Loucy (cell line): ENCODE data around the gene STAC3.

Experiments
- EZH2phosphoT487 ChIP-seq: fragments of 200-600 bp; IDR thresholded peaks from 2 replicates; pipeline ENCODE4 v1.6.1; 2018; ENCODE audit warnings: antibody characterized with exemption, mild to moderate bottlenecking, moderate library complexity, borderline replicate concordance
- TF ChIP-seq, protein P1 (sequence below): fragments of 200-600 bp; sonication (generic); conservative IDR thresholded peaks from 2 replicates; pipeline ENCODE4 v1.5.1; 2014; ENCODE audit warnings: mild to moderate bottlenecking, antibody characterized with exemption, low read length

- no peak for TF ChIP-seq EZH2phosphoT487
- TF ChIP-seq, protein P1, sequence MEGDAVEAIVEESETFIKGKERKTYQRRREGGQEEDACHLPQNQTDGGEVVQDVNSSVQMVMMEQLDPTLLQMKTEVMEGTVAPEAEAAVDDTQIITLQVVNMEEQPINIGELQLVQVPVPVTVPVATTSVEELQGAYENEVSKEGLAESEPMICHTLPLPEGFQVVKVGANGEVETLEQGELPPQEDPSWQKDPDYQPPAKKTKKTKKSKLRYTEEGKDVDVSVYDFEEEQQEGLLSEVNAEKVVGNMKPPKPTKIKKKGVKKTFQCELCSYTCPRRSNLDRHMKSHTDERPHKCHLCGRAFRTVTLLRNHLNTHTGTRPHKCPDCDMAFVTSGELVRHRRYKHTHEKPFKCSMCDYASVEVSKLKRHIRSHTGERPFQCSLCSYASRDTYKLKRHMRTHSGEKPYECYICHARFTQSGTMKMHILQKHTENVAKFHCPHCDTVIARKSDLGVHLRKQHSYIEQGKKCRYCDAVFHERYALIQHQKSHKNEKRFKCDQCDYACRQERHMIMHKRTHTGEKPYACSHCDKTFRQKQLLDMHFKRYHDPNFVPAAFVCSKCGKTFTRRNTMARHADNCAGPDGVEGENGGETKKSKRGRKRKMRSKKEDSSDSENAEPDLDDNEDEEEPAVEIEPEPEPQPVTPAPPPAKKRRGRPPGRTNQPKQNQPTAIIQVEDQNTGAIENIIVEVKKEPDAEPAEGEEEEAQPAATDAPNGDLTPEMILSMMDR: no peak
Observed at GRCh38 chr12:57247041-57247440, 3.9 kb downstream of the STAC3 start.
